A549 (cell line): ENCODE data around the gene TCAF2. TPM values are rescaled to one million over a fixed set of nuclear protein-coding genes. Genes with fewer than 3 reads are reported as not detected.
"Not testable (repeated sequence)": the region's sequence is repeated elsewhere in the genome, so short reads cannot be mapped to it uniquely, and the experiment has no call there.

Experiments
- ATAC-seq, 2 experiments: fragments of 200-7000 bp in 1 of 2; fragments of >200 bp in 1 of 2; cut with Nextera tagmentation in 1 of 2; cut with Tn5 transposase in 1 of 2; 3 replicates each; pipeline versions ENCODE4 v1.8.0 to v1.9.1; 2018 to 2020; ENCODE audit warnings: mild to moderate bottlenecking in 1 of 2, moderate library complexity in 1 of 2
- CTCF ChIA-PET: fragments of 300-600 bp; sonication (Branson Sonifier 250); formaldehyde crosslinking; extraction: SDS; loops from one replicate; lab custom pipeline; 2021; ENCODE audit warnings: antibody characterized with exemption, inconsistent platforms; lab: Yijun Ruan, JAX
- POLR2A ChIA-PET: fragments of 350-600 bp; formaldehyde crosslinking; extraction: SDS; loops from one replicate; lab custom pipeline; 2021; ENCODE audit warnings: antibody characterized with exemption, inconsistent platforms; lab: Yijun Ruan, JAX
- DNase-seq, 2 experiments: peaks; one replicate each; pipeline versions ENCODE4 v3.0.0 to v3.0.0-alpha.2; 2011 to 2016; ENCODE audit warnings: low read depth in 1 of 2, low spot score in 1 of 2
- FAIRE-seq: peaks from 2 replicates; lab custom pipeline; 2011; peaks lifted over from hg19 to GRCh38; lab: Jason Lieb, UNC
- H3K27ac ChIP-seq, 2 experiments: fragments of >200 bp; sonication (Bioruptor Twin); formaldehyde crosslinking; 3 replicates each; pipeline ENCODE4 v1.5.1; 2016 to 2017
- H3K4me1 ChIP-seq: fragments of >200 bp; sonication (Bioruptor Twin); formaldehyde crosslinking; 3 replicates; pipeline ENCODE4 v1.6.1; 2016
- H3K4me2 ChIP-seq: fragments of >200 bp; sonication (Bioruptor Twin); formaldehyde crosslinking; 3 replicates; pipeline ENCODE4 v1.6.1; 2016
- H3K4me3 ChIP-seq: fragments of >200 bp; sonication (Bioruptor Twin); formaldehyde crosslinking; 3 replicates; pipeline ENCODE4 v1.5.1; 2016
- H3K9me3 ChIP-seq: fragments of >200 bp; sonication (Bioruptor Twin); formaldehyde crosslinking; 3 replicates; pipeline ENCODE4 v1.6.1; 2016
- WGBS: methylation state at CpG from one replicate; pipeline ENCODE4 v1.1.6; 2017; ENCODE audit errors: missing lambda C conversion rate; 5-methylcytosine and 5-hydroxymethylcytosine counted together
- polyA minus RNA-seq: library from RNA; depleted of rRNA, polyadenylated mRNA; stranded (reverse); fragments of >200 nt; gene quantifications from 2 replicates; pipeline ENCODE4 v1.2.3, GENCODE V29; 2011; rRNA and poly(A)+ RNA removed
- polyA plus RNA-seq, 4 experiments: library from polyadenylated mRNA; depleted of rRNA in 3 of 4; stranded (reverse); fragments of >200 nt; fragmentation: RNase III in 1 of 4; extraction: RNeasy Plus Mini Kit Qiagen cat#74134 plus additional on column Dnase treatment in 1 of 4; gene quantifications; 2 replicates in 3 of 4; 3 replicates in 1 of 4; pipeline ENCODE4 v1.2.3, GENCODE V29; 2011 to 2017

The TCAF2 gene
- polyA plus RNA-seq (2011; rRNA removed) (0.18 and 0.19 TPM in 2 replicates), polyA plus RNA-seq (2017; fragmentation: RNase III; extraction: RNeasy Plus Mini Kit Qiagen cat#74134 plus additional on column Dnase treatment) (0.06 to 0.11 TPM (median 0.08 TPM) in 3 replicates), polyA minus RNA-seq (0.24 and 0.58 TPM in 2 replicates)
- polyA plus RNA-seq (2012; cell fraction: cytosol; rRNA removed): 0.05 and 0.07 TPM in 2 replicates
- polyA plus RNA-seq (2012; cell fraction: nucleus; rRNA removed): 0.10 and 0.11 TPM in 2 replicates

DNA sequence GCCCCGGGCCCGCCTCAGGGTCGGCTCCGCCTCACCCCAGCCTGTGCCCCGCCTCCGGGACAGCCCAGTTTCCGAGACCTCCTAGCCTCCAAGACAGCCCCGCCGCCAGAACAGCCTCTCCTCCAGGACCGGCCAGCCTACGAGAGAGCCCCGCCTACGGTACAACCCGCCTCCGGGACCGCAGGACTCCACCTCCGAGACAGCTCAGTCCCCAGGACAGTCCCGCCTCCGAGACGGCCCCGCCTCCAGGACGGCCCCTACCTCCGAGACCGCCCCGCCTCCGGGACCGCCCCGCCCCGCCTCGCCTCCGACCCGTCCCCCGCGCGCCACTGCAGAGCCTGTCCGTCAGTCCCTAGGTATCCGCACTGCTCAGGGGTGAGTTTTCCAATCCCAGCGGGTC, at the start of gene TCAF2:
Gene TCAF2 (plus strand): TSS at position 329 of the 400 bp plus-strand sequence.
- H3K4me3 ChIP-seq, DNase-seq, FAIRE-seq, POLR2A ChIA-PET, H3K4me1 ChIP-seq, H3K27ac ChIP-seq, H3K9me3 ChIP-seq, CTCF ChIA-PET, H3K4me2 ChIP-seq: not testable (repeated sequence)
- peak; percentile 91 to 98 for ATAC-seq
- WGBS: no CpG with 5 or more reads among the region's 38 CpGs

DNA sequence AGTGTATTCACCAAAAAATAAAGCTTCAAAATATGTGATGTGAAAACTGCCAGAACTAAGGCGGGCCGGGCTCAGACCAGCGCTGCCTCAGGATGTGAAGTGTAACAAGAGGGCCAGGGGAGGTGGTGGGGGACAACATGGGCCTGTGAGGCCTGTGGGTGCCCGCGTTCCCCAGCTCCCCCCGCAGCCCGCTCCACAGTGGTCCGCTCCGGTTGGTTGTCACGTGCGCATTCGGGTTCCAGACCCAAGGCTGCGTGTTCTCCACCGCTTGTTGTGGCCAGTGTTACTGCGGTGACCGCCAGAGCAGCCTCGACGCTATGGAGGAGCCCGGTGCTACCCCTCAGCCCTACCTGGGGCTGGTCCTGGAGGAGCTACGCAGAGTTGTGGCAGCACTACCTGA, 49.3 kb upstream of the TCAF2 start, which contains the start of gene CTAGE15:
Gene CTAGE15 (plus strand): TSS at position 301 of the 400 bp plus-strand sequence. CDS start 17 bp downstream, at position 318.
- H3K4me2 ChIP-seq, H3K4me3 ChIP-seq, H3K4me1 ChIP-seq, H3K9me3 ChIP-seq, DNase-seq, ATAC-seq, CTCF ChIA-PET, POLR2A ChIA-PET, H3K27ac ChIP-seq, FAIRE-seq: not testable (repeated sequence)
- 89% methylated on average over 2 of the region's 20 CpGs for WGBS

DNA sequence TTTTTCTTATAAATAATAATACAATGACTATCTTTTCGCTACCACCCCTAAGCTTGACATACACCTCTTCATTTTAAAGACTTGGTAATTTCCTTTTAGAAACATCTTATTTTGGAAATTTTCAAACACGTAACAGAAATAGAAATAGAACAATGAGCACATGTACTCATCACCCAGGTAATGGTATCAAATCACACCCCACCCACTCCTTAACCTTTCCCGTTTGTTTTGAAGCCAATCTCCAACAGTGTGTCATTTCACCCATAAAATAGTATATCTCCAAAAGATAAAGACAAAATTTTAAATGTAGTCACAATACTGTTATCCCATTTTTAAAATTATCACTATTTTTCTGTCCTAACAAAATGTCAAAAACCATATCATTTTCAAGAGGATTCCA, 32.6 kb upstream of the TCAF2 start:
- FAIRE-seq, POLR2A ChIA-PET, H3K9me3 ChIP-seq, H3K4me3 ChIP-seq, CTCF ChIA-PET, ATAC-seq, DNase-seq, H3K4me1 ChIP-seq, H3K4me2 ChIP-seq, H3K27ac ChIP-seq: not testable (repeated sequence)
- WGBS: no CpG with 5 or more reads among the region's 3 CpGs

DNA sequence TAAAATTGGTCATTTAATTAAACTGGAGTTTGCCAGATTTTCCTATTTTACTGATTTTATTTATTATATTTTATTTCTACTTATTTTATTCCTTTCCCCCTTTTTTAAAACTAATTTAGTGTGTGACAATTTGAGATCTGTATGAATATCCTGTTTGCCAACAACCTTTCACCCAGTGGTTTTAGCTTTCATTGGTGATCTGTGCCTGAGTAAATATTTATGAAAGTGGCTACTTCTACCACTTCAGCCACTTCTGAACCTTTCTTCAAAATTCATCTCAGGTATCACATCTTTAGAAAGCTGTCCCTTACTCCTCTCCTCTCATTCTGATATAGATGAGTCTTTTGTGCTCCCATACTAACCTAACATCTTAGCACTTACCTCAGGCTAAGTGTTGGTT, 30.9 kb upstream of the TCAF2 start:
- CTCF ChIA-PET, DNase-seq, H3K4me1 ChIP-seq, H3K9me3 ChIP-seq, ATAC-seq, H3K4me2 ChIP-seq, H3K27ac ChIP-seq, H3K4me3 ChIP-seq, POLR2A ChIA-PET, FAIRE-seq: not testable (repeated sequence)

DNA sequence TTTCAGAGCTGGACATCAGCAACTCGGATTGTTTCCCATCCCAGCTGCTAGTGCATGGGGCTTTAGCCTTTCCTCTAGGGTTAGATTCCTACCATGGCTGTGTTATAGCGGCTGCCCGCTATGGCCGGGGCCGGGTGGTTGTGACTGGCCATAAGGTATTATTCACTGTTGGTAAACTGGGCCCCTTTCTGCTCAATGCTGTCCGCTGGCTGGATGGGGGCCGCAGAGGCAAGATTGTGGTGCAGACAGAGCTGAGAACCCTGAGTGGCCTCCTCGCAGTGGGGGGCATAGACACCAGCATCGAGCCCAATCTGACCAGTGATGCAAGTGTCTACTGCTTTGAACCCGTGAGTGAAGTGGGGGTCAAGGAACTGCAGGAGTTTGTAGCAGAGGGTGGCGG, 22.7 kb upstream of the TCAF2 start:
- H3K4me1 ChIP-seq, H3K27ac ChIP-seq, H3K9me3 ChIP-seq, CTCF ChIA-PET, FAIRE-seq, H3K4me3 ChIP-seq, ATAC-seq, DNase-seq, POLR2A ChIA-PET, H3K4me2 ChIP-seq: not testable (repeated sequence)
- no CpG with 5 or more reads among the region's 11 CpGs for WGBS

DNA sequence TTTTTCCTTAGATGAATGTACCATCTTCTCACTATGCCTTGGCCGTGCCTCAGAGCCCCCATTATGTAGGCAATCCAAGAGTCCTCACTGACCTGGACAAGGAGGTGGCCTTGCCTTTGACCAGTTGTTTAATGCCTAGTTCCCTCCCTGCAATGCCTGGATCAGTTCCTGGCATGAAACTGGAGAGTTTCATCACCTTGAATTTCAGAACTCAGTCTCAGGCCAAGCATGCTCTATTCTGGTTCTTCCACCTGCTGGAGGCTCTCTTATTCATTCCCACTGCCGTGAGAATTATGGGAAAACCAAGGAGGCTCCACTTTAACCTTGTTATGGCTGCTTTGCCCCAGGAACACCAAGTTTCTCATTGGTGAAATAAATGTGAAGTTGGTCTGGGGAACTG, 17.2 kb upstream of the TCAF2 start:
- ATAC-seq, DNase-seq, H3K4me1 ChIP-seq, H3K27ac ChIP-seq, H3K4me3 ChIP-seq, H3K9me3 ChIP-seq, CTCF ChIA-PET, POLR2A ChIA-PET, FAIRE-seq, H3K4me2 ChIP-seq: not testable (repeated sequence)
- no CpG with 5 or more reads among the region's 2 CpGs for WGBS

DNA sequence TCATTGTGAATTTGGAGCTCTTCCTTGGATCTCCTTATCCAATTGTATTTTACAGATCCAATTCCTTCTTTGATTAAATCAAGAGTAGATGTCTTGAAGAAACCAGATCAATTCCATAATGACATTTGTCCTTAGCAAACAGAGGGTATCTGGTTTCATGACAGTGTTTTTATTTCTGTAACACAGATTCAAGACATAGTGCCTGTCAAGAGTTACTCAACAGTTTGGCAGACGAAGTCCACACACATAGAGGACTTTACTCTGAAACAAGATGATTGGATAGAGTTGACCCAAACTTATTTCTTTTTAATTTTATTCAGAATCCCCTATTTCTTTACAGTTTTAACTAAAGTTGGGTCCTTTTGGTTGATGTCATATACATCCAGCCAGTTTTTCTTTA, 14.7 kb upstream of the TCAF2 start:
- H3K4me2 ChIP-seq, H3K4me3 ChIP-seq, DNase-seq, H3K9me3 ChIP-seq, H3K4me1 ChIP-seq, ATAC-seq, CTCF ChIA-PET, POLR2A ChIA-PET, H3K27ac ChIP-seq, FAIRE-seq: not testable (repeated sequence)
- no CpG with 5 or more reads among the region's 1 CpG for WGBS

DNA sequence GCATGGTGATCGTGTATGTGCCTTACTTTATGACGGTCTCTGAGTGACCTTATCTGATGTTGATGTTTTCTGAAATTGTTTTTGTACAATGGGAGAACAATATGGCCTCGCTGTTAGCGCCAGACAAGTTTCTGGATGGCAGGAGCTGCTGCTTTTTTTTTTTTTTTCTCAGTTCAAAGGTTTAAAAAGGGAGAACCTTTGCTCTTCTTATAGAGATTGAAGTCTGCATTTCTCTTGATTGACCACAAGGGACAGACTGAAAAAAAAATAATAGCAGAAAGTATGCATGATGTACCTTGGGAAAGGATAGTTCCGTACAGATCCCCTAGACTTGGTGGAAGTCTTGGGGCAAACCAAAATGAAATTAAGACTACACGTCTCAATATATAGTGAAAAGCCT, 5.2 kb upstream of the TCAF2 start:
- H3K4me2 ChIP-seq, H3K9me3 ChIP-seq, DNase-seq, FAIRE-seq, H3K4me1 ChIP-seq, H3K27ac ChIP-seq, CTCF ChIA-PET, POLR2A ChIA-PET, H3K4me3 ChIP-seq: not testable (repeated sequence)
- 58% methylated on average over 4 of the region's 6 CpGs for WGBS
- peak; percentile 41 to 51; a peak in 4 of 6 replicates for ATAC-seq

DNA sequence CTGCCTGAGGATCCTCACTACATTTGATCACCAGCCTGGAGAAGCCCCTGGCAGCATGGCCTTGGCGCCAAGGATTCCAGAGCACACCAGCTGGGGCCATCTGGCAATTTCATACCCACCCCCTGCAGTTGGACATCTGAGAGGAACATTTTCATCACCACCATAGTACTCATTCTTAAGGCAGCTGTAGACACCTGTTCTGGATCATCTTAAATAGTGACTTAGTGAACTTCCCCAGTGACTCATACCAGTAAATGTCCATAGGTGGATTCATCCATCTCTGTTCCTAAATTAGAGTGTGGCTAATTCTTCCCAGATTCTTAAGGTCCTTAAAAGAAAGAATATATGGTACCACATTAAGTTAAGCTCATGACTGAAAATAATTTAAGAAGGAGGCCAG, 3.6 kb upstream of the TCAF2 start:
- H3K4me1 ChIP-seq, H3K4me2 ChIP-seq, CTCF ChIA-PET, POLR2A ChIA-PET, ATAC-seq, DNase-seq, FAIRE-seq, H3K4me3 ChIP-seq, H3K9me3 ChIP-seq, H3K27ac ChIP-seq: not testable (repeated sequence)
- no CpG with 5 or more reads among the region's 1 CpG for WGBS

DNA sequence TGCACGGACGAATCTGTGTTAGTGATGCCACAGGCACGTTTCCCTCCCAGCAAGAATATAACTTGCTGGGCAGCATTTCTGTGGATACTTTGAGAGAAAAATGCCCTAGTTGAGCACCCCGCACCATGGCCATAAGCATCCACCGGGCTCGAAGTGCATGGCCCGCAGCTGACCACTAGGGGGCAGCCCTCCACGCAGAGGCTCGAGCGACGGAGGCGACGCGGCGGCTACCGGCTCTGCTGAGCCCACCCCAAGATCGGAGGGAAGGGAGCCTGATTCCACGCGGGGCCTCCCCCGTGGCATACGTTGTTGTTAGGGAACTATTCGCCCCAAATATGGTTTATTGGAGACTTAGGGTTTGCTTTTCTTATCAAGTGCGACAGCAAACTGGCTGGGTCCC, 716 bp upstream of the TCAF2 start:
- H3K4me2 ChIP-seq, CTCF ChIA-PET, DNase-seq, H3K4me3 ChIP-seq, POLR2A ChIA-PET, FAIRE-seq, H3K27ac ChIP-seq, H3K9me3 ChIP-seq, H3K4me1 ChIP-seq: not testable (repeated sequence)
- no CpG with 5 or more reads among the region's 23 CpGs for WGBS
- peak; percentile 62 to 68 for ATAC-seq

DNA sequence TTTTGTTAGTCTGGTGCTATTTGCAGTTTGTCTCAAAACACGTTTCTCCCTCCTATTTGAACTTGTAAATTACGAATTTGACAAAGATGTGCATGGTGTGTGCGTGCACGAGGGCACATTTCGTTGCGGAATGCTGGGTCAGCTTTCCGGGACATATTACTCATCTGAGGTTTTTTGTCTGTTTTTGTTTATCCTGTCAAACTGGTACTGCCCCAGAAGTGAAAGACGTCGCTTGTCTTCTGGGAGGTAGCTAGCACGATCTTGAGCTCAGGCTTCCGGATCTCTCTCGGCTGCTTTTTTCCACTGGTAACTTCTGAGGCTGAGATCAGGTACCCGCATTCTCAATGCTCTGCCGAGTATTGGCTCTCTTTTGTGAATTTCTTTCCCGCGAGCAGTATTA, 401 bp downstream of the TCAF2 start:
- H3K9me3 ChIP-seq, H3K27ac ChIP-seq, CTCF ChIA-PET, H3K4me1 ChIP-seq, POLR2A ChIA-PET, H3K4me3 ChIP-seq, H3K4me2 ChIP-seq, DNase-seq, FAIRE-seq: not testable (repeated sequence)
- ATAC-seq: peak; percentile 23 to 30
- WGBS: no CpG with 5 or more reads among the region's 16 CpGs

DNA sequence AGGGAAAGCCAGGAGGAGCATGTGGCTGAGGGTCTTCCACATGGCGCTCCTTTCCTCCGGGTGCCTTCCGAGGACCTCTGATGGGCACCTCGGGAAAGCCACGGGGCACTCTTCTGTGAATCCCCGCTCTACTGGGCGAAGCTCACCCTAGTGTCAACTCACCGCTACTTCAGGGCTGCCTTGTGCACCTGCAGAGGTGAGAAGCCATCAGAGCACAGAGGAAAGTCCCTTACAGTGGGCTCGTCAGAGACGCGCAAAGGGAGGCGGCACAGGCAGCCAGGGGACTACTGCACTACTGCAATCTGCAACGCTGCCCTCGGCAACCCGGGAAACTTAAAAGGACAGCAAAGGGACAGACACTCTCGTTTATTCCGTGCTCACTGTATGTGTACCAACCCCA, 1.4 kb downstream of the TCAF2 start:
- POLR2A ChIA-PET, H3K27ac ChIP-seq, FAIRE-seq, CTCF ChIA-PET, H3K4me1 ChIP-seq, H3K4me2 ChIP-seq, H3K9me3 ChIP-seq, H3K4me3 ChIP-seq, DNase-seq: not testable (repeated sequence)
- 0 out of 6 replicates have a peak, but pooled peaks have one; percentile 6 to 25 for ATAC-seq
- no CpG with 5 or more reads among the region's 17 CpGs for WGBS
